GM08714 (cell line): ENCODE measurements around the gene PLA2G4E.
A peak's percentile ranks its signal among the peaks of the same experiment; 100 is the strongest.

Experiments
- H3K4me3 ChIP-seq: fragments of 200-500 bp; sonication (Bioruptor generic); 2 replicates; pipeline ENCODE4 v1.5.1; 2014; ENCODE audit warnings: mild to moderate bottlenecking, low read length, inconsistent platforms
- ZNF274 ChIP-seq: IDR thresholded peaks from 2 replicates; pipeline ENCODE4 v1.6.1; 2012; ENCODE audit warnings: mild to moderate bottlenecking, low read depth, low read length

The PLA2G4E gene

DNA sequence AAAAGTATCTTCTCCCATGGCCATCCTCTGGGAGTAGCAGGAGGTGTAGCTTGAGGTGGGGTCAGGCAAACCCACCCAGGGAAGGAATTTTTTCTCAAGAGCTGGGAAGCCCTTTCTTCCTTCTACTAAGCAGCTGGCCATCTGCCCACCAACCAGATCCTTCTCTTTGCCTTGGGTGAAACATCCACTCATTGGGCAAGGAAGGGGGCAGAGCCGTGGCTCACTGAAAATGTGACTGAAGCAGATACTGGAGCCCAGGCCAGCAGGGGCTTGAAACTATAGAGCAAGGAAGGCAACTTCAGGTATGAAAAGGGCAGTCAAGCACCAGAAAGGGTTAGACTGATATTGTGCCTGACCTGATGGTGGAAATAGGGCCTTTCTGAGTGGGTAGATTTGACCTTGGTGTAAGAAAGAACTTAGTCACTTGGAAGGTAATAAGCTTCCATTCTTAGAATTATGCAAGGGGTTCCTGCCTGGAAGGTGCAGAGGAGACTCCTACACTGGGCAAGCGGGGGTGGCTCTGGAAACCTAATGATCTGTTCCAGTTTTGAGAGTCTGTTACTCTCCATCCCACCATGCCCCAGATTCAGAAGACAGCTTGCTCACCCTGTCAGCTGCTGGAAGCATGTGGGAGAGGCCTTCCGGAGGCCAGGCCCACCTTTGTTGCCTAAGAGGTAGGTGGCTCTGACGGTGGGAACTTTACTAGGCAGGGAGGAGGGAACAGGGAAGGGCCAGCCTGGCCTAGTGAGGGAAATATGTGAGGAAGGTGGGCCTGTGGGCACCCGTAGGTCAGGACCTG lies 22.0 kb upstream of the PLA2G4E start:
- TF ChIP-seq ZNF274 = no peak
- no peak overlapping the region for H3K4me3 ChIP-seq

DNA sequence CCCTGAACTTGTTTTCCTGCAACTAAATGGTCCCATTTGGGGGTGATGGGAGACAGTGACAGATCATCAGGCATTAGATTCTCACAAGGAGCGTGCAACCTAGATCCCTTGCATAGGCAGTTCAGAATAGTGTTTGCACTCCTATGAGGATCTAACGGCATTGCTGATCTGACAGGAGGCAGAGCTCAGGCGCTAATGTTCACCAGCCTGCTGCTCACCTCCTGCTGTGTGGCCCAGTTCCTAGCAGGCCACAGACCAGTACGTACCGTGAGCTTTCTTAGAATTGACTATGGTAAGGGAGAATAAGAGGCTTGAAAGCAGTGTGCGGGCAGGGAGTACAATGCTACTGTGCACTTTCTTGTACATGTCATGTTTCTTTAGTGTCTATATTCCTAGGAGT lies 17.6 kb upstream of the PLA2G4E start:
- no peak overlapping the region for H3K4me3 ChIP-seq

DNA sequence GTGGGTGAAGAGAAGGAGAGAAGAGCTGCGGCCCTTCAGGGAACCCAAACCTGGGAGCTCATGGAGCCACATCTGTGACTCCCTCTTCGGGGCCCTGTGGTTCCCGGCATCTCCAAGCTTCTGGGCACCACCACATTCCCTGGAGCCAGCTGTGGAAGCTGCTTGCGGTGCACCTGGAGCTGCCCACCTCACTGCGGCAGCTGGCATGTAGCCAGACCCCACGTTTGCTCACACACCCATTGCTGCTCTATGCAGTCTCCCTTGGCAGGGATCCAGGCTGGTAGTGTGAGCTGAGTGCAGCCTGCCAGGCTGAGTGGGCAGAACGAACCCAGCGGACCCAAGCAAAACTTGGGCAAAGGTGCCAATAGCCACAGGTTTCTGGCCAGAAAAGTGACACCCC lies 16.8 kb upstream of the PLA2G4E start:
- no peak for TF ChIP-seq ZNF274
- H3K4me3 ChIP-seq = no peak overlapping the region

More for the DNA sequence above, 17.6 kb upstream of the PLA2G4E start:
- TF ChIP-seq ZNF274 = no peak

DNA sequence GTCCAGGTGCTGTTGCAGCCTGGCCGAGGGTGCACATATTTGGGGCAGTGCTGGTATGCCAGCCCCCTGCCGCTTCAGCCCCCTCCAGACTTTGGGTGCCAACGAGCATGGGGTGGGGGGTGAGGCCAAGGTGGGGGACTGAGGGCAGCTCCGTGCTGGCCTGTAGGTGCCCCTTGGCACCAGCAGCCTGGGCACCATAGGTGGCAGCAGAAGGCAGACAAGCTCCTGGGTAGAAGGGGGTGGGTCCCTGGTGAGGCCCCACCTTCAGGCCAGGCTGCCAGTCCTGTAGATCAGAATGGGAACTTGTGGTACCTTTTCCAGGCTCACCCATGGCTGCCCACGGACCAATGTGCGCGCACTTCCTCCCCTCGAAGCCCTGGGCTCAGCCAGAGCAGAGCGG lies 16.1 kb upstream of the PLA2G4E start:
- TF ChIP-seq ZNF274 = no peak
- H3K4me3 ChIP-seq = no peak overlapping the region

DNA sequence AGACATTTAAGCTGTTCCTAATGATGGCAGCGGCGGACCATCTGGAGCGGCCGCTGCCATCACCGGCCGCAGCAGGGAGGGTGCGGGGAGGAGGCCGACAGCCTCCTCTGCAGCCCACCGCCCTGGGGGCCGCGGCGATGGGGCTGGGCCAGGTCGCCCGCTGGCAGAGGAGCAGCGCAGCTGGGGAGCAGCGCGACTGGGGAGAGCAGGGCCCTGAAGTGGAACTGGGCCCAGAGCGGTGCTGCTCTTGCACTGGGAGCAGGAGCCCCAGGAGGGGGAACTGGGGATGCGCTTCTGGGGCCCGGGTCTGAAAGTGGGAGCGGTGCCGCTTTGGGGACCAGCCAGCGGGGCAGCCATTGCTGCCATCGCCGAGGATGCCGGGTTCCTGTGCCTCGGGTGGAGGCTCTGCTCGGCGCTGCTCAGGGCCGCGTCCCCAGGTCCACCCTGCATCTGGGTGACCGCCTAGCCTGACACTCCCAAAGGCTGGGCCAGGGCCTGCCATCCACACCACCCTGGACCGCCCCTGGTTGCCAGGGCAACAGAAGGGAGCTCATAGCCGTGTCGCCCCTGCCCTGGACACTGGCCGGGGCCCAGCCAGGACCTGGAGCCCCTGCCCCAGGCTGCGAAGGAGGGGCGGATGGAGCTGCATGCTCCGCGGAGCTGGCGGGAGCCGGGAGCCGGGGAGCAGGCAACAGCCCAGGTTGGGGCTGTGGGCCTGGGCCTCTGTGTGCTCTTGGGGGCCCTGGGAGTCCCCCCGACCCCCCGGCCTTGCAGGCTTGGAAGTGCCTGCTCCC lies 15.5 kb upstream of the PLA2G4E start:
- no peak overlapping the region; the same call in 1 of the 2 replicates for H3K4me3 ChIP-seq
- TF ChIP-seq ZNF274 = no peak

DNA sequence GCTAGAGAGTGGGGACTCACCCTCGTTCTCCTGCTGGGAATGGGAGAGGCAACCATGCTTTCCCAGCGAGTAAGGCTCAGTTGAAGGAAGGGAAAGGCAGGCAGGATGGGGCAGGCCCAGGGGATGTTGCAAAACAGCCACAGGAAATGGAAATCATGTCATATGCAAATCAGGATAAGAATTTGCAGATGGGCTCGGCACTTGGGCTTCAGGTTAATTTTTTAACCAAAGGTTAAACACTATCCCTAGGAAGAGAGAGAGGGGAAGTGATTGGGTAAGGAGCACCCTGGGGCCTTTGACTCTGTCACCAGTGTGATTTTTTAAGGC lies 14.6 kb upstream of the PLA2G4E start:
- no peak for TF ChIP-seq ZNF274
- peak overlapping the region; percentile 61; the same call in 1 of the 2 replicates for H3K4me3 ChIP-seq

DNA sequence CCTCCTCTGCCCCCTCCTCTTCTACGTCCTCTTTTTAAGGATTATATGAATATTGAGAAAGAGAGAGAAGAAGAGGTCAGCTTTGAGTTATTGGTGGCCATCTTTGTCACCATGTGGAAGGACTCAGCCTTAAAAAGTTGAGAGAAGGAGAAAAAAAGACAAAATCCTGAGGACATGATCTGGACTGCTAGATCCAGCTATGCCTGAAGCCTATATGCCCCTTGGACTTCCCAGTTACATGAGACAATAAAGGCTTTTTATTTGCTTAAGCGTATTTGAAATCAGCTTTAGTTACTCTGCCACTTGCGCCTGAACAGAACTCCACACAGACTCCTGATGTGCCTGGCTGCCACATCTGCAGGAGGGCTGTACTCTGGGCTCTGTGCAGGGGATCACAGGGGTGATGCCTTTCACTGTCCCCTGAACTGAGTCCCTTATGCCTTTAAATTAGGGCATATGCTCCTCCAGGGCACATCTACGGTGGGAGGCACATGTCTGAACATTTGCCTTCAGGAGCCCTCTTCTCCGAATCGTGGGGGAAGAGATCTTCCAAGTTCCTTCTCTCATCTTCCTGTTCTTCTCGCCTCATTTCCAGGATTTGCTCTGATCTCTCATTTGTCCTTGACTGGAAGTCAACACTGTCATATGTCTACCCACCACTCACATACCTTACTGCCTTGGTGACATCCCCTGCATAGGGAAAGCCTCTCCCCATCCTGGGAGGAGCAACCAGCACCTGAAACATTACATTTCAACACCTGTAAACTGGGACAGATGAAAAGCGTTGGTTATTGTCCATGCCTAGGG lies 14.0 kb upstream of the PLA2G4E start:
- peak overlapping the region; percentile 61; the same call in 1 of the 2 replicates for H3K4me3 ChIP-seq
- no peak for TF ChIP-seq ZNF274

DNA sequence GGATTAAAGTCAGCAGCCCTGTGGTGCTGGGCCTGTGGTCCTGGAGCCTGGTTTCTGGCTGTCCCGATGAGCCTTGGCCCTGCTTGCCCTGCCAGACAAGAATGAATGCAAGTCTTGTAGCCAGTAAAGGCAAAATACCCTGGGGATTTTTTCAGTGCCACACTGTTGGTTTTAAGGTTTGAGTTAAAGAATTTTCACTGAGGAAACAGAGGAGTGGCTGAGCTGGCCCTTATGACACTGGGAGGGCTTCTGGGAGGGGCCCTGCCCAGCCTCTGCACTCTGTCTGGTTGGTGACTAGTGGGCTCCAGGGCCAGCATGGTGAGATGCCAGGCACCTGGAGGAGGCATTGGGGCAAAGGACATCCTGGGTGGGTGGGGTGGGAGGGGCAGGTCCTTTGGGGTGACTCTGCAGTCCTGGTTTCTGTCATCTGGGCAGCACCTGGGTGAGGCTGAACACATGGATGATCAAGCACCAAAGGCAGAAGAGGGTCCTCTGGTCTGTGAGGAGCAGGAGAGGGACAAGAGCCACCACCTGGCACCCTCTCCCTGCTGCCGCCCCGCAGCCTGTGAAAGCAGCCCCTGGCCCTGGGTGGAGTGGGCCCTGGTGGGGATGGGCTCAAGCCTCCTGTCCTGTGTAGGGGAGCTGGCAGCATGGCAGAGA lies 12.5 kb upstream of the PLA2G4E start:
- TF ChIP-seq ZNF274 = no peak
- H3K4me3 ChIP-seq = no peak overlapping the region

DNA sequence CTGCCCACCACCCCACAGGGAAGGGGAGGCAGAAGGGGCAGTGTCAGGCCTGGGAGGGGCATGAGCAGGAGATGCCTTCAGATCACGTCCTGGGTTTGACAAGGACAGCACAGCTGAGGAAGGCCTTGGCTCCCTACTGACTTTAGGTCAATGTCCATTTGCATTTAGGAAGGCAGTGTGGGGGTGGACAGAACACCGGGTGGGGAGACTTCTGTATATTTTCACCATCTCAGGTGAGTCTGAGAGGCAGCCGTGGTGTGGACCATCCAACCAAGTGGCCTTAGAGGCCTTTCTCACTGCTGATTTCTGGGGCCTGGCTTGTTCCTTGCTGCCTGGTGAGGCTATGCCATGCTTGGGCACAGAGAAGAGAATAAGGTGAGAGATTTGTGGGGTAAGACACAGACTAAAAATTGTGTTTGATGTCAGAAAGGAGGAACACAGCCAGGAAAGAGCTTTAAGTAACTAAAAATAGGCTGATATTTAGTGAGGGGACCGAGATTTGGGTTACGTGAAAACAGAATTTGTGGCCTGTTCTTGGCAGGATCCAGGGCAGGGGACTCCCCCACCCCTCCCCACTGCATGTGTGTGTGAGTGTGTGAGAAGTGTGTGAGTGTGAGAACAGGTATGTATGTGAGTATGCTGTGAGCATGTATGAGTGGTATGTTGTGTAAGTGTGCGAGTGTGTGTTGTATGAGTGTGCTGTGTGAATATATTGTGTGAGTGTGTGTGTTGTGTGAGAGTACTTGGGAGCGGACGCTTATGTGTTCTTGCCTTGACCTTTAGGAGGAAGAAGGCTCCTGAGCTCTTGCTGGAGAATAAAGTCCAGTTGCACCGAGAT lies 11.8 kb upstream of the PLA2G4E start:
- no peak for TF ChIP-seq ZNF274

DNA sequence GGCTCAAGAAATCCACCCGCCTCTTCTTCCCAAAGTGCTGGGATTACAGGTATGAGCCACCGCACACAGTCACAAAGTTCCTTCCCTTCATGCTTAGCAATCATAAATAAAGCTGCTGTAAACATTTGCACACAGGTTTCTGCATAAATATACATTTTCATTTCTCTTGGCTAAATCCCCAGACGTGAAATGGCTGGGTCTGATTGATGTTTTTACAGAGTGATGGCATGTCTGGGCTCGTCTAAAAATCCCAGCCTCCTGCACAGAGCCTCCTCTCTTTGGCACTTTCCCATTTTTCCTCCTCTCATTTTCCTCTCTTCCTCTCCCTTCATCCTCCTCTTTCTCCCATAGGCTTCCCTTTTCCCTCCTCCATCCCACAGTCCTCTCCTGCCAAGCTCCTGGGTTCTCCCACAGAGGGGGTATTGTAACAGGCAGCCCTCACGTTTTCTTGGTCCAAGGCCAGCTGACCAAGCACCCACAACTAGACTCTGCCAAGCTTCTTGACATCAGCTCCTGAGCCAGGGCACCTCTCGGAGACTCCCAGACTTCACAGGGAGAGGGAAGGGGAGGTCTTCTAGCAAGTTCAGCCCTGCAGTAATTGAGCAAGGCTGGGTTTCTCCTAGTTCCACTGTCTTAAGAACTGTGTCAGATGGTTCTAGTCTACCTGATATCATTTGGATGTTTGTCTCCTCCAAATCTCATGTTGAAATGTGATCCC lies 10.5 kb upstream of the PLA2G4E start:
- no peak for TF ChIP-seq ZNF274
- H3K4me3 ChIP-seq = no peak overlapping the region

More for the DNA sequence above, 11.8 kb upstream of the PLA2G4E start:
- H3K4me3 ChIP-seq = no peak overlapping the region

DNA sequence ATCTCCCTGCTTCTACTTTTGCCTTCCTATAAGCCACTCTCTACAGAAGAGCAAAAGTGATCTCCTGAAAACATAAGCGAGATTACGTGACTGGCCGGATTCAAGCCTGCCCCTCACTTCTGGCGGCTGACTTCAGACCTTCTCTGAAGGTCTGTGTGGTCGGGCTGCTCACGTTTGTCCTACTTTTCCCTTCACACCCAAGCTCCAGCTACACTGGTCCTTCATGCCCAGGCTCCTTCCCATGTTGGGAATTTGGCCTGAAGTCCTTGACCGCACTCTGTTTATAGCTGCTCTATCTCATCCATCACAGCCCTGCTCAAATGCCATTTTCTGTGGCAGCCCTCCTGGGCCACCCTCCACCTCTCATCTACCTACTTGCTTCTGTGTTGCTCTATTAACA lies 6.7 kb upstream of the PLA2G4E start:
- no peak overlapping the region for H3K4me3 ChIP-seq
- TF ChIP-seq ZNF274 = no peak

DNA sequence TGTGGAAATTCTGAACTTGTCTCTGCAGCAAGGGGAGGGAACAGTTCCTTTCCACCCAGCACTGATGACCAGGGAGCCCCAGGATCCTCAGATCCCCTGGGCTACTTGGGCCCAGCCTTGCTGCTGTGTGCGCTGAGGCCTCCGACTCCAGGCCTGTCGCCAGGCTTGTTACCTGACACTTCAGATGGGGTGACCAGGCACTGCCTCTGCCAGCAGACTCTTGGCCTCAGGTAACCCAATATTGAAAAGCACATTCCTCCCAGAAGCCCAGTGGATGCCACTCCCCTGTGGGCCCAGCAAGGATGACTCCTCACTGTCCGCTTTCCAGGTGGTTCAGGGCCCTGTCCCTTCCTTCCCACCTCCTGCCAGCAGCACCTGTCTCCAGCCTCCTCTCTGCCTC lies 3.5 kb upstream of the PLA2G4E start:
- TF ChIP-seq ZNF274 = no peak
- H3K4me3 ChIP-seq = no peak overlapping the region
